Measurements from ENCODE around the gene SPIN1.

- TF ChIP-seq POLR2A (IDR thresholded peaks at IDR 0.05) (no peak), CTCF (IDR thresholded peaks at IDR 0.05 in 4 of 5, conservative IDR thresholded peaks at IDR 0.05 in 1 of 5) (no peak)
Observed at GRCh38 chr9:88514247-88514646, 126.0 kb downstream of the SPIN1 start.

Measured in gastrocnemius medialis (tissue), 4 donors.